Left kidney (tissue), 8 donors: ENCODE results near the gene LCE3C. TPM values are rescaled to one million over a fixed set of nuclear protein-coding genes. Genes with fewer than 3 reads are reported as not detected.
"Not testable (repeated sequence)": the region's sequence is repeated elsewhere in the genome, so short reads cannot be mapped to it uniquely, and the experiment has no call there.

Source experiments
- DNase-seq: peaks from one replicate; pipeline ENCODE4 v3.0.0-alpha.2; 2013
- long read RNA-seq, 8 donors: transcript quantifications; one replicate each; lab custom pipeline, GENCODE V29; 2026
- polyA plus RNA-seq: library from polyadenylated mRNA; unstranded; fragments of 120-200 nt; gene quantifications from one replicate; pipeline ENCODE4 v1.2.1, GENCODE V29; 2013; ENCODE audit not compliant: insufficient read length

The LCE3C gene
- polyA plus RNA-seq, result not detected
- long read RNA-seq, donor 1, result 0 reads
- long read RNA-seq, donor 2, result 0 reads
- long read RNA-seq, donor 3, result 0 reads
- long read RNA-seq, donor 4, result 0 reads
- long read RNA-seq, donor 5, result 0 reads
- long read RNA-seq, donor 6, result 0 reads
- long read RNA-seq, donor 7, result 0 reads
- long read RNA-seq, donor 8, result 0 reads

GRCh38 chr1:152599934-152600333, at the start of gene LCE3C:
Gene LCE3C (plus strand): TSS chr1:152600234. CDS start chr1:152600732, 498 bp downstream.
- no peak for DNase-seq

DNA sequence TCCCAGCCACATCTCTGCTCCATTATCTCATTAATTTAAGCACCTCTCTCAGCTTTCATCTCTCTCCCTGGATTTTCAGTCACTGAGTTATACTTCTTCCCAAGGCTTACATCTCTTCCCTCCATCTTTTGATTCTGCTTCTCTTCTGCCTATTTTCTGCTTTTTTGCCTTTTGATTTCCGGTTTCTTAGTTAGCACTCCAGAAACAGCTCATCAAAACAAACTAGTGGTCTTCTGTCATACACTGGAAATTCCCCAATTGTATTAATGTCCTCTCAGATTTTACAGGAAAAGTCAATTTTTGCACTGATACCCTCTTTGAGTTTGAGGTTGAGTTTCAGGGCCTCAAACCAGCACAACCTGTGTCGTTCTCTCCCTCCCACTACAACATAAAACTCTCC, 34.9 kb upstream of the LCE3C start:
- no peak for DNase-seq

DNA sequence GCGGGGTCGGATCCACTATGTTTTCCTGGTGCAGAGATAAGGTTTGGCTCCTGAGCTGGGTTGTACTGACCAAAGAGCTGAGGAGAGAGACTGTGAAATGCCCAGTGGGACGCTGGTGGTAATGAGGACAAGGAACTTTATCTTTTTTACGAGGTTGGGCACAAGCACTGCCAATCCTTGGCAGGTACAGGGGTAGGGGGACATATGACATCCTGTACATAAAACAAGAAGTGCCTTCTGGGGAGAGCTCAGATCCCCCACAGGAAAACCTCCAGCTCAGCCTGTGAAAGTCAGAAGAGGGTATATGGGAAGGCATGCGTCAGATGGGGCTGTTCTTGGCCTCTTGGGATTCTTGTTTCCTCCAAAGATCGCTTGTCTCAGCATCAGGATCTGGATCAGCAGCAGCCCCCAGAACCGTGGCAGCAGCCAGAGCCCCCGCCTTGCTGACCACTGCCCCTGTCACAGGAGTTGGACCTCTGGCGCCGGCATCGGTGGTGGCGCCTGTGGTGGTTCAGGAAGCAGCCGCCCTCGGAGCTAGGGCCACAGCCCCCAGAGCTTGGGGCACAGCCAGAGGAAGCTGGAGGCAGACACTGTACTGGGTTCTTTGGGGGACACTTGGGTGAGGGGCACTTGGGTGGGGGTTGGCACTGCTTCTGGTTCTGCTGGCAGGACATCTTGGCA, 34.4 kb upstream of the LCE3C start:
- DNase-seq, result no peak

DNA sequence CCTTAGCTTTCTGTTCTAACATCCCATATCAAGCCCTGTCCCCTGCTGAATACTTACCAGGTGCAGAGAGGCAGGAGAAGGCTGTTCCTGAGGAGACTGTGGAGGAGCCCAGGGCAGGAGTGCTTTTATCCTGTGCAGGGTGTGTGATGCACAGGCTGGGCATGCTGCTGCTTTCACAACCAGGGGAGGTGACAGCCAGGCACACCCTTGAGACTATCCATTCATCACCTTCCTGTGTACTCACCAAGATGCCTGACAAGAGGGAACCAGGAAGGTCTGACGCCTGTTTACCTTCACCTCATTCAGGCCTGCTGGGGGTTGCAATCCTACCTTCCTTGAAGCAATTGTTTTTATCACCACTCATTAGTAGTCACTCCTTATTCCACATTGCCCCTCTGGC, 33.4 kb upstream of the LCE3C start, which contains the start of gene LCE3E:
TSS of gene LCE3E (minus strand) at position 100 of the 400 bp plus-strand sequence. CDS start 572 bp downstream, outside the sequence.
- no peak for DNase-seq

DNA sequence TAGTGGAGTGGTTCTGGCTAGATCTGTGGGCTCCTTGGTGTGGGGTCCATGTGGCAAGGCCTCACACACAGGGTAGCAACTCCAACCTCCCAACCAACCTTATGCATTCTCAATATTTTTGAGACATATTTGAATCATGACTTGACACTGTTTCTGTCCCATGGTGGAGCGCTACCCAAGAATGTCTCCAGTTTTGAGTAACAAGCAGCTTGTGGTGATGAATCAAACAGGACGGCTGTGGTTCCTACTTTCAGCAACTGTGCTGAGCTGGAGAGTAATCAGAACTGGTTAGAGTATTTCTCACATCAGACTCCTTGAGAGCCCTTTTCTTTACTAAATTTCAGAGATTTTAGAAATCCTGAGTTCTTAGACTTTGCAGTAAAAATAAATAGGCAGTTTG, 22.9 kb upstream of the LCE3C start:
- no peak for DNase-seq

- not testable (repeated sequence) for DNase-seq
Measured at GRCh38 chr1:152579526-152579925, 20.5 kb upstream of the LCE3C start.

- DNase-seq, result no peak
Measured at GRCh38 chr1:152580433-152580832, 19.6 kb upstream of the LCE3C start, which contains the start of gene LCE3D. Gene LCE3D (minus strand): TSS chr1:152580516. CDS start chr1:152579936, 580 bp downstream.

- no peak for DNase-seq
Measured at GRCh38 chr1:152582647-152583046, 17.4 kb upstream of the LCE3C start.

GRCh38 chr1:152585586-152585985, 14.4 kb upstream of the LCE3C start:
- no peak for DNase-seq

GRCh38 chr1:152596986-152597385, 3.0 kb upstream of the LCE3C start:
- no peak for DNase-seq

- DNase-seq, result no peak
Measured at GRCh38 chr1:152613511-152613910, 13.5 kb downstream of the LCE3C start, which contains the start of gene LCE3B. Gene LCE3B (plus strand): TSS chr1:152613811. CDS start chr1:152613811, 0 bp downstream.

- DNase-seq, result no peak
Measured at GRCh38 chr1:152621993-152622392, 22.0 kb downstream of the LCE3C start.

- no peak for DNase-seq
Measured at GRCh38 chr1:152622803-152623202, 22.8 kb downstream of the LCE3C start, which contains the start of gene LCE3A. Gene LCE3A (minus strand): TSS chr1:152623103. CDS start chr1:152623103, 0 bp downstream.

DNA sequence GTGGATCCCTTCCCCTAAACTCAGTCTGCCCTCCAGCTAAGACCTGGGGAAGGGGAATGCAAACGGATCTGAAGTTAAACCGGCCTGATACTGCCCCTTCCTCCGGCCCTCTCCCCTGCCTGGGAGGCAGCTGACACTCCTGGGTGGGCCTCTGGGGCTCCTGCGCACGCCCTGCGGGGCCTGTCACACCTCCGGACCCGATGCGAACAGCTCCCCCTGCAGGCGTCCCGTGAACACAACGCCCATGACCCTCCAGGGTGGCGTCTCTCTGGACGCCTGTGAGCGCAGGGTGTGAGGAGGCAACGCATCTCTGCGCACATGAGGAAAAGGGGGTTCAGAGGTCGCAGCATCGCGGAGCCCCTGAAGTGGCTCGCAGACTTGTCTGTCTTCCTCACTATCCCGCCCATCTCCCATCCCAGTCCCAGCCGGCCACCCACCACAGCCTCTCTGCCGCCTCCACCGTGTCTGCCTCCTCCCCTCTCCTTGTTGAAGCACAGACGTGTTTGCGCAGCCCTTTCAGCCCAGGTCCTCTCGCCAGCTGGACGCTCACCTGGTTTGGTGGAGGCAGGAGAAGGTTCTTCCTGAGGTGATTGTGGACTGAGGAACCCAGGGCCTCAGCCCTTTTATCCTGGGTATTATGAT, 23.3 kb downstream of the LCE3C start:
- DNase-seq, result no peak

DNA sequence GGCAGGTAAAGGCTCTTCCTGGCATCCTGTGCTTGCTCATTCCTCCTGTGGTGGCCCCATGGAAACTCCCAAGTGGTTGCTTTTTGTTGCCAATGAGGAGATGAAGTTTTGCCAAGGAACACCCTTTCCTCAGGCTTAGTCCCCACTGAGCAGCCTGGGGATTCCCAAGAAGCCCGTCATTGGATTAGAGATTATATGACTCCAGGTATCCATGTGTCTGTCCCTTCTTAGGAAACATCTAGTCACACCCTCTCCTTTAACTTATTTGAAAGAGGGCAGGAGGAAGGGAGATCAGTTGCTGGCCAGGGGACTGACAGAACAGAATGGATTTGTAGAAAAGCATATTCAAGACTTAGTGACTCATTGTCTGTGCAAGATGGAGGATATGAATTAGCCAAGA, 26.7 kb downstream of the LCE3C start:
- DNase-seq, result no peak

GRCh38 chr1:152630596-152630995, 30.6 kb downstream of the LCE3C start:
- no peak for DNase-seq

DNA sequence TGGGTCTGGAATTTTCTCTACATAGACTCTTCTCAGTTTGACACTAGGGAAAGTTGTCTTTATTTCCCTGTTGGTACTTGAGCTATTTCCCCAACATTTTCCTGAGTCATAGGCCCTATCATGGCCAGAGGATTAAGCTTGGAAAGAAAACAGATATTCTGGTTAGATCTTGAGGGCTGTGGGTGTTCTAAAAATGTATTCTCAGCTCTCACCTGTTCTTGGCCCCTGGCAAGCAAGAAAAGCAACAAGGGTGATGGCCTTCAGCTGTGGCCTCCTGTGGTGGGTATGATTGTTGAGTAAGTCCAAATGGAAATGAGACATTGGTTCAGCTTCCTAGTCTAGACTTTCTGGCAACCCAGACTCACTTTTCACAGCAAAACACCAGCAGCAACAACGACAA, 40.3 kb downstream of the LCE3C start:
- no peak for DNase-seq

- no peak for DNase-seq
Measured at GRCh38 chr1:152643945-152644344, 43.9 kb downstream of the LCE3C start.

DNA sequence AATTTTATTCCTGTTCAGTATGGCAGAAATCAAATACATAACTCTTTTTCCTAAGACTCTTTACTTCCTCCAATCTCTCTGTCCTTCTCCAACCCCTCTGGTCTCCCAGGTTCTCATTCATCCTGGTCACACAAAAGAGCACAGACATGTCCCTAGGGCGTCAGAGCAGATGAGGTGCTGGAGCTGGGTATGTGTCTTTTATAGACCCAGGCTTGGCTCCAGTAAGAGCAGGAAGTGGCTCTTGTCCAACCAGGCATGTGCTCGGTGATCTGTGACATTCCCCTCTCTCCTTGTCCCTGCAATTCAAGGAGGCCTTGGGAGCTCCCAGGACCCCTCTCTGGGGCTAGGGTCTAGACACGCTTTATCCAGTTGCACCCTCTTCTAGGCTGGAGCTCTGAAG, 45.1 kb downstream of the LCE3C start:
- no peak for DNase-seq

GRCh38 chr1:152646656-152647055, 46.6 kb downstream of the LCE3C start:
- DNase-seq, result no peak
